Breast epithelium (tissue), 3 donors: ENCODE data around the gene GALNT9.

Experiments used
- CTCF ChIP-seq, 3 donors: fragments of 450-650 bp; IDR thresholded peaks; one replicate each; pipeline ENCODE4 v1.5.1; 2016 to 2017; ENCODE audit warnings: antibody characterized with exemption in 3 of 3, mild to moderate bottlenecking in 3 of 3, moderate library complexity in 3 of 3
- POLR2A ChIP-seq: fragments of 450-650 bp; IDR thresholded peaks from one replicate; pipeline ENCODE4 v1.6.1; 2016; ENCODE audit warnings: antibody characterized with exemption, mild to moderate bottlenecking, moderate library complexity
- POLR2AphosphoS5 ChIP-seq, 3 donors: sonication (generic); formaldehyde crosslinking; IDR thresholded peaks; one replicate each; pipeline ENCODE4 v1.6.1; 2017; ENCODE audit warnings: antibody characterized with exemption in 3 of 3

DNA sequence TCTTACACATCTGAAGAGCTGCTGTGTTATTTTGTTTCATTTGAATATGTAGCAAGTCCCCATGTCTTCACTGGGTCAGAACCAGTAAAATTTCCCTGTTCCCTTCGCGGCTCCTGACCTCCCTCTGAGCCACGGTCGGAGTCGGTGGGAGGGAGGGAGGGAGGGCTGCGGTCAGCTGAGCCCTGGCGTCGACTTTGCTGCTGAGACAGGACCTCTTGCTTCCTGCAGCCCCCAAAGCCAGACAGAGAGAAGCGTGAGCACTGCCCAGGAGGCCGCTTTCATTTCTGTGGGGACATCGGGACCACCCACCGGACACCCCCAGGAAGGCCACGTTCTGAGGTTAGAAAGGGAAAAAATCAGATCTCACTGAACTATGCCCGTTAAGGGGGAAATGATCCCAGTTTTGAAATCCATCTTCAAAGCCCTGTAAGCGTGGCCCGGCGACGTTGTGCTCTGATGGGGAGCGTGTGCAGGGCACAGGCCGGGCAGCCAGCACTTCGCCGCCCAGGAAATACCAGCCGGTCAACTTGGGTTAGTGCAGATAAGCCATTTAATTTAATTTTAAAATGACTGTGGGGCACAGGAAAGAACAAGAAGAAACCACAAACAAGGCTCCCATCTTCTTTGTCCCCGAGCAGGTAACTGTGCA is 143.1 kb downstream of the GALNT9 start:
- TF ChIP-seq CTCF (IDR thresholded peaks at IDR 0.05) (no peak), POLR2AphosphoS5 (IDR thresholded peaks at IDR 0.05) (no peak), POLR2A (no peak)
